A673 (cell line): Measurements from ENCODE around the gene PDE6D. TPM values are rescaled to one million over a fixed set of nuclear protein-coding genes. Genes with fewer than 3 reads are reported as not detected.

Source experiments
- BruUV-seq: library from RNA; stranded (reverse); fragments of 400-500 nt; replicated peaks from 2 replicates; lab custom pipeline; 2021; lab: Mats Ljungman, UMichigan
- CTCF ChIA-PET: fragments of 300-600 bp; sonication (Branson Sonifier 250); formaldehyde crosslinking; loops from one replicate; lab custom pipeline; 2022; ENCODE audit warnings: antibody characterized with exemption; lab: Charles Lee
- POLR2A ChIA-PET: fragments of 300-600 bp; sonication (Branson Sonifier 250); formaldehyde crosslinking; loops from one replicate; lab custom pipeline; 2022; ENCODE audit warnings: antibody characterized with exemption; ENCODE audit not compliant: low non-redundant PET; lab: Charles Lee
- DNase-seq: peaks from one replicate; pipeline ENCODE4 v3.0.0-alpha.2; 2015; ENCODE audit warnings: low spot score
- H3K27ac ChIP-seq: fragments of 200-600 bp; sonication (generic); 2 replicates; pipeline ENCODE4 v1.5.1; 2016; ENCODE audit warnings: mixed run types, low read depth, mild to moderate bottlenecking, mixed read lengths, antibody characterized with exemption, low read length; ENCODE audit not compliant: poor library complexity, severe bottlenecking
- H3K27me3 ChIP-seq: fragments of 200-600 bp; sonication (generic); replicated peaks from 2 replicates; pipeline ENCODE4 v1.6.1; 2017; ENCODE audit warnings: mixed run types, low read depth, mild to moderate bottlenecking, mixed read lengths, antibody characterized with exemption, low read length; ENCODE audit not compliant: insufficient read depth, poor library complexity
- H3K36me3 ChIP-seq: fragments of 200-600 bp; sonication (generic); 2 replicates; pipeline ENCODE4 v1.6.1; 2016; ENCODE audit warnings: mixed run types, mild to moderate bottlenecking, mixed read lengths, antibody characterized with exemption, low read length; ENCODE audit not compliant: insufficient read depth, poor library complexity, severe bottlenecking
- H3K4me1 ChIP-seq: fragments of 200-600 bp; sonication (generic); 2 replicates; pipeline ENCODE4 v1.6.1; 2017; ENCODE audit warnings: mixed run types, mild to moderate bottlenecking, mixed read lengths, antibody characterized with exemption, low read length; ENCODE audit not compliant: insufficient read depth, poor library complexity, severe bottlenecking
- H3K4me3 ChIP-seq: fragments of 200-600 bp; sonication (generic); 2 replicates; pipeline ENCODE4 v1.5.1; 2016; ENCODE audit warnings: low read depth, mixed run types, mild to moderate bottlenecking, mixed read lengths, low read length; ENCODE audit not compliant: poor library complexity, severe bottlenecking
- H3K9me3 ChIP-seq: fragments of 200-600 bp; sonication (generic); 2 replicates; pipeline ENCODE4 v1.6.1; 2016; ENCODE audit warnings: mixed run types, low read depth, mild to moderate bottlenecking, mixed read lengths, antibody characterized with exemption, low read length; ENCODE audit not compliant: poor library complexity, severe bottlenecking
- EZH2 ChIP-seq: fragments of 200-600 bp; sonication (generic); IDR thresholded peaks from 2 replicates; pipeline ENCODE4 v1.6.1; 2017; ENCODE audit warnings: borderline replicate concordance, low read depth, mild to moderate bottlenecking, mixed read lengths, antibody characterized with exemption, low read length; ENCODE audit not compliant: poor library complexity, severe bottlenecking
- intact Hi-C: fragments of 100-400 bp; cut with micrococcal nuclease; formaldehyde crosslinking; loops from one replicate; pipeline ENCODE4 v1.10.0; 2022; ENCODE audit not compliant: unreplicated experiment
- total RNA-seq: library from RNA; stranded (reverse); gene quantifications from 2 replicates; pipeline ENCODE4 v1.2.3, GENCODE V29; 2021
- TF ChIP-seq, protein P1 (sequence below): fragments of 300-800, 200-600 bp; sonication (generic); conservative IDR thresholded peaks from 2 replicates; pipeline ENCODE4 v1.5.1; 2017; ENCODE audit warnings: low read depth, mild to moderate bottlenecking, antibody characterized with exemption, low read length, moderate library complexity, mixed read lengths

PDE6D gene
- total RNA-seq, 1 experiment from 2014 or later, result 19.7 TPM

DNA sequence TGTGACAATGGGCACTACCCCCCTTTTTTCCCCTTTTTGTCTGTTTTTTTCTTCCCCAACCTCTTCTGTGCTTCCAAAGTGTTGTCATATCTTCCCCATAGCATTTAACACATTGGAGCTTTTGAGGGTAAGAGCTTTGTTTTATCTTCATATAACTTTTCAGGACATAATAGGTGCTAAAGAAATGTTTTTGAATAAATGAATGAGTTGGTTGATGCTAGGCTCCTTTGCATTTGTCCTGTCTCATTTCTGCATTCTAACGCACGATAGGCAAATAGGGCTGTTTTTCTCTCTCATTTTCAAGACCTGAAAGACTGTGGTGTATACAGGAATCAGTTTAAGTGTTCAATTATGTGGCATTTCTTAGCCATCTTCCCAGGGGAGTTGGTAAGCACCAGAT, 4.3 kb upstream of the PDE6D start:
- CTCF ChIA-PET, result interaction anchor here (0.5 to 1.4 kb wide), 2 partner anchors 108 to 183 kb away, joined by 3 to 5 read pairs; no protein-coding TSS in a partner anchor
- peaks cover 11% of the 10 kb centered on the region for H3K4me1 ChIP-seq
- intact Hi-C loops, result loop anchor here (10.0 kb wide), 1 partner anchor 111 kb away; no protein-coding TSS in a partner anchor
- TF ChIP-seq, protein P1, sequence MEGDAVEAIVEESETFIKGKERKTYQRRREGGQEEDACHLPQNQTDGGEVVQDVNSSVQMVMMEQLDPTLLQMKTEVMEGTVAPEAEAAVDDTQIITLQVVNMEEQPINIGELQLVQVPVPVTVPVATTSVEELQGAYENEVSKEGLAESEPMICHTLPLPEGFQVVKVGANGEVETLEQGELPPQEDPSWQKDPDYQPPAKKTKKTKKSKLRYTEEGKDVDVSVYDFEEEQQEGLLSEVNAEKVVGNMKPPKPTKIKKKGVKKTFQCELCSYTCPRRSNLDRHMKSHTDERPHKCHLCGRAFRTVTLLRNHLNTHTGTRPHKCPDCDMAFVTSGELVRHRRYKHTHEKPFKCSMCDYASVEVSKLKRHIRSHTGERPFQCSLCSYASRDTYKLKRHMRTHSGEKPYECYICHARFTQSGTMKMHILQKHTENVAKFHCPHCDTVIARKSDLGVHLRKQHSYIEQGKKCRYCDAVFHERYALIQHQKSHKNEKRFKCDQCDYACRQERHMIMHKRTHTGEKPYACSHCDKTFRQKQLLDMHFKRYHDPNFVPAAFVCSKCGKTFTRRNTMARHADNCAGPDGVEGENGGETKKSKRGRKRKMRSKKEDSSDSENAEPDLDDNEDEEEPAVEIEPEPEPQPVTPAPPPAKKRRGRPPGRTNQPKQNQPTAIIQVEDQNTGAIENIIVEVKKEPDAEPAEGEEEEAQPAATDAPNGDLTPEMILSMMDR, result no peak
- TF ChIP-seq EZH2, result no peak
- no TSS peak for BruUV-seq
- no peak overlapping the region for H3K4me3 ChIP-seq
- H3K9me3 ChIP-seq, result no peaks in the 10 kb centered on the region
- H3K36me3 ChIP-seq, result peaks cover 9% of the 10 kb centered on the region
- H3K27me3 ChIP-seq, result no peaks in the 10 kb centered on the region
- DNase-seq, result no peak
- POLR2A ChIA-PET, result no interaction called here
- H3K27ac ChIP-seq, result no peak overlapping the region

DNA sequence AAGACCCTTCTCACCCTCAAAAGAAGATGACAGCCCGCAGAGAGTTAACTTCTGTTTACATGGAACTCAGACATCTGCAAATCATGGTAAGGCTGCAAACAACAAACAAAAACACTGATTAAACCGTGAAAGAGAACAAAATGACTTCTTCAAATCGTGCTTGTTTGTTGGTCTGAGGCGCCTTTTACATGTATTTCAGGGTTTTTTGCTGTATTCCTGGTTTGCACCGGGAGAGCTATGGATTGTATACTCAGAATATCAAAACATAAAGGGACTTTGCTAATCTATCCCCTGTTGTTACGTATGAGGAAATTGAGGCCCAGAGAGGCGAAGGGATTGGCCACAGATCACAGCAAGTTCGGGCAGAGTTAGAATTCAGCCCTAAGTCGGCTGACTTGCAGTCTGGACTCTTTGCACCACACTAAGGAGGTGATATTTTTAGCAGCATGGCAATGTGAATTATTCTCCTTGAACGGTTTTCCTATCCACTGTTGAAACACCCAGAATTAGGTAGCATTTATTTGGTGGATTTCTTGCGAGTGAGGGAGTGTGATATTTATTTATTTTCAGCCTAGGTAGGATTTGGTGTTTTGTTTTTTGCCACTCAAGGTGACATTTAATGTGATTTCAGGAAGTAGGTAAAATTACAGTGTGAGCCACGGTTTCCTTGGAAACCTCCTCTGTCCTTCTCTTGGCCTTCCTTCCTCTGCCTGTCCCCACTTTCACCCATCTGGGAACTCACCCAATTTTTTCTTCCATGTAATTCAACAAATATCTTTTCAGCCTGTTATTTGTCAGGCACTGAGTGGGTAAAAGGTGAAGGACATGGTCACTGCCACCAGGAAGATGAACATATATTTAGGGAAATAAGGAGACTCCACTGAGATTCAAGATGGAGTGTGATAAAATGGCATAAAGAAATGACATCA, 980 bp upstream of the PDE6D start:
- DNase-seq, result peak; percentile 14
- no peak for TF ChIP-seq EZH2
- TF ChIP-seq, protein P1, result no peak
- TSS peak; percentile 18 for BruUV-seq
- ChIA-PET POLR2A (no interaction called here), CTCF (no interaction called here)
- no peaks in the 10 kb centered on the region for H3K36me3 ChIP-seq
- H3K27ac ChIP-seq, result peak overlapping the region; percentile 78
- intact Hi-C loops, result loop anchor here (5.0 to 10.0 kb wide), 3 partner anchors 65 to 170 kb away; no protein-coding TSS in a partner anchor
- H3K9me3 ChIP-seq, result no peaks in the 10 kb centered on the region
- peaks cover 10% of the 10 kb centered on the region for H3K4me1 ChIP-seq
- H3K4me3 ChIP-seq, result peak overlapping the region; percentile 78
- no peaks in the 10 kb centered on the region for H3K27me3 ChIP-seq

DNA sequence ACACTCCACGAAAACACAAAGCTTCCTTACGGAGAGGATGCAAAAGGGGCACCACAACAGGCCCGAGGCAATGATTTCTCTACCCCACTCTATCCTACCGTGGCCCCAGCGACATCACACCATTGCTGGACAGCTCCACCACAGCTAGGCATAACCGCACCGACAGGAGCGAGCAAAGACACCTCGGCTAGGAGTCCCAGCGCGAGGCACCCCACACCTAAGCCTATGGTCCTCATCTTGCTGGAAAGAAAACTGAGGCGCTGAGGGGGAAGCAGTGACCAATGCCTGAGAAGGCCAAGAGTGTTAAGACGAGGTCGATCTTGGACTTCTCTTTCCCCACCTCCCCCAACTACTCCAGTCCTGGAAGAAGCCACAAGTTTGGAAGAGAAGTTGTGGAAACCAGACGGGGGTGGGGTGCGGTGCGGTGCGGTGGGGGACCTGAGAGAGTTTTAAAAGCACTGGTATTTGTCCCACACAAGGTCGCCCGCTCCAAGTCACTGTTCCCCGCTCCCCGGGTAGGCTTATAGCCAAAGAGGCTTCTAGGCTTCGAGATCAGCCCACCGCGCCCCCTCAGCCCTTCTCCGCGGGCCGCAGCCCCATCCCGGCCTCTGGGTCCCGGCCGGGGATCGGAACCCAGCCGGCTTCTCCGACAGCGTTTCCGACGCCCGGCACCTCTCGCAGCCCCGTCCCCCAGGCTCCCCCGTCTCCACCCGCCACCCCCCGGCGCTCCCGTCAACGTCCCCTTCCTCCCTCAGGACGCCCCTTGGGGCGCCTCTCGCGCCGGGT, 766 bp downstream of the PDE6D start:
- Histone ChIP-seq H3K27me3 (no peaks in the 10 kb centered on the region), H3K9me3 (no peaks in the 10 kb centered on the region), H3K4me3 (peak overlapping the region; percentile 78), H3K4me1 (peaks cover 10% of the 10 kb centered on the region), H3K27ac (peak overlapping the region; percentile 78), H3K36me3 (no peaks in the 10 kb centered on the region)
- BruUV-seq, result no TSS peak
- intact Hi-C loops, result loop anchor here (5.0 to 10.0 kb wide), 3 partner anchors 63 to 168 kb away; no protein-coding TSS in a partner anchor
- ChIA-PET CTCF (interaction anchor here (0.9 kb wide), 1 partner anchor 66 kb away, joined by 4 read pairs; no protein-coding TSS in a partner anchor), POLR2A (no interaction called here)
- no peak for TF ChIP-seq EZH2
- TF ChIP-seq, protein P1, result no peak
- peak; percentile 6 for DNase-seq
